ENCODE measurements around the gene MAMDC2. TPM values are rescaled to one million over a fixed set of nuclear protein-coding genes. Genes with fewer than 3 reads are reported as not detected.

MAMDC2 gene
- total RNA-seq, 6 experiments from 2014 or later: 0.22 to 1.6 (median 0.37) TPM; not detected in 1

- Histone ChIP-seq H3K4me1 (no peaks in the 10 kb centered on the region), H3K27ac (no peak overlapping the region), H3K4me3 (no peak overlapping the region), H3K27me3 (no peaks in the 10 kb centered on the region), H3K9me3 (no peaks in the 10 kb centered on the region), H3K36me3 (no peaks in the 10 kb centered on the region)
- no peak for ATAC-seq
- no peak for TF ChIP-seq POLR2A (IDR thresholded peaks at IDR 0.05)
- no peak for TF ChIP-seq CTCF (IDR thresholded peaks at IDR 0.05)
- intact Hi-C loops (cut with DNase I): no loop called here
- 72% methylated on average over 2 of the region's 2 CpGs for WGBS (ENCODE audit: insufficient coverage, low coverage, low lambda C conversion rate, missing lambda C conversion rate)
- DNase-seq: no peak
Measured at GRCh38 chr9:70091103-70091502, 47.5 kb downstream of the MAMDC2 start.

GRCh38 chr9:70091572-70091971 lies 47.9 kb downstream of the MAMDC2 start:
- no peaks in the 10 kb centered on the region for H3K27me3 ChIP-seq
- no peaks in the 10 kb centered on the region for H3K4me1 ChIP-seq
- intact Hi-C loops (cut with DNase I): no loop called here
- H3K4me3 ChIP-seq: no peak overlapping the region
- no peaks in the 10 kb centered on the region for H3K9me3 ChIP-seq
- WGBS (ENCODE audit: insufficient coverage, low coverage, low lambda C conversion rate, missing lambda C conversion rate): 76% methylated on average over 5 of the region's 5 CpGs
- H3K27ac ChIP-seq: no peak overlapping the region
- no peak for DNase-seq
- TF ChIP-seq POLR2A (IDR thresholded peaks at IDR 0.05) (no peak), CTCF (IDR thresholded peaks at IDR 0.05) (no peak)
- H3K36me3 ChIP-seq: no peaks in the 10 kb centered on the region
- ATAC-seq: no peak

GRCh38 chr9:70092190-70092589 lies 48.5 kb downstream of the MAMDC2 start:
- Histone ChIP-seq H3K4me3 (no peak overlapping the region), H3K36me3 (no peaks in the 10 kb centered on the region), H3K4me1 (no peaks in the 10 kb centered on the region), H3K27me3 (no peaks in the 10 kb centered on the region), H3K9me3 (no peaks in the 10 kb centered on the region), H3K27ac (no peak overlapping the region)
- intact Hi-C loops (cut with DNase I): no loop called here
- WGBS (ENCODE audit: insufficient coverage, low coverage, low lambda C conversion rate, missing lambda C conversion rate): 91% methylated on average over 2 of the region's 2 CpGs
- DNase-seq (no peak), ATAC-seq (no peak)
- TF ChIP-seq POLR2A (IDR thresholded peaks at IDR 0.05) (no peak), CTCF (IDR thresholded peaks at IDR 0.05) (no peak)

DNA sequence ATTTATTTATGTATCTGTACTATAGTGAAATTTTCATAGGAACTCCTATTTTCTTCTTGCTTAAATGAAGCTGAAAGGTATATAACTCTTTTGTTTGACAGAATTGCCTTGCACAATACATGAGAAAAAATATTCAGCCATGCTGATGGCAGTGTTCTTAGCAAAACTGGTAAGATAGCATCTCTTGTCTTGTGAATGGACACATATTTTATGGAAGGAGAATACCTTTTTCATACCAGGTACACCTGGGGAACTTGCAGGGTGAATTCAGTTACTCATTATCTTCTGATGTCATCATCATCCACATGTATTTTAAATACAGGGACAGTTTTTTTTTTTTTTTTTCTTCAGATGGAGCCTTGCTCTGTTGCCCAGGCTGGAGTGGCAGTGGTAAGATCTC lies 49.4 kb downstream of the MAMDC2 start:
- ATAC-seq: no peak
- H3K27me3 ChIP-seq: no peaks in the 10 kb centered on the region
- H3K36me3 ChIP-seq: no peaks in the 10 kb centered on the region
- H3K27ac ChIP-seq: no peak overlapping the region
- no peaks in the 10 kb centered on the region for H3K9me3 ChIP-seq
- intact Hi-C loops (cut with DNase I): no loop called here
- no peak for TF ChIP-seq POLR2A (IDR thresholded peaks at IDR 0.05)
- no peak for TF ChIP-seq CTCF (IDR thresholded peaks at IDR 0.05)
- H3K4me1 ChIP-seq: no peaks in the 10 kb centered on the region
- no peak for DNase-seq
- no peak overlapping the region for H3K4me3 ChIP-seq

GRCh38 chr9:70093944-70094343 lies 50.3 kb downstream of the MAMDC2 start:
- intact Hi-C loops (cut with DNase I): no loop called here
- Histone ChIP-seq H3K4me1 (no peaks in the 10 kb centered on the region), H3K36me3 (no peaks in the 10 kb centered on the region), H3K9me3 (no peaks in the 10 kb centered on the region), H3K27me3 (no peaks in the 10 kb centered on the region), H3K4me3 (no peak overlapping the region), H3K27ac (no peak overlapping the region)
- DNase-seq (no peak), ATAC-seq (no peak)
- TF ChIP-seq POLR2A (IDR thresholded peaks at IDR 0.05): no peak
- no peak for TF ChIP-seq CTCF (IDR thresholded peaks at IDR 0.05)
- 56% methylated on average over 1 of the region's 1 CpG for WGBS (ENCODE audit: insufficient coverage, low coverage, low lambda C conversion rate, missing lambda C conversion rate)
